Measurements from ENCODE around the gene GJB2.

The GJB2 gene

DNA sequence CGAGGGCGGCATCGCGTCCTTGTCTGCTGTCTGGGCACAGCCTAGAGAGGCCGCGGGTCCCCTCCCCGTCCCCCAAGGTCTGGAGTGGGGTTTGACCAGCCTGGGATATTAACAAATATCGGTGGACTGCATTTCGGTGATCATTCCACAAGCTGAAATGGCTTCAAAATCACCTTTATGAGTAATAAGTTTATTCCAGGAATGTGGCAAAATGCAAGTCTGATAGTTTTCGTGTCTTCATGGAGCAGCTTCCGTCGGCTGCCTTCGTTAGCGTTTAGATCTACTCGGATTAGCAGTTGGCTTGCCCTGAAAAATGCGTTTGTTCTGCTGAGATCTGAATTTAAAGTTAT, 30.8 kb downstream of the GJB2 start:
- no peak for DNase-seq (ENCODE audit: low spot score)
- Histone ChIP-seq H3K27me3 (ENCODE audit: control insufficient read depth in 3 of 3, insufficient read depth in 3 of 3, low read depth in 1 of 3, low read length in 3 of 3) (peaks cover 8 to 86% (median 39%) of the 10 kb centered on the region in 3 experiments), H2AK5ac (ENCODE audit: low read depth, low read length) (no peak overlapping the region), H3K4me2 (ENCODE audit: insufficient read depth, low read length, poor library complexity, severe bottlenecking) (no peak overlapping the region), H3K79me1 (ENCODE audit: low read depth, low read length) (no peaks in the 10 kb centered on the region), H3K27ac (replicated peaks; ENCODE audit: low read length) (no peak overlapping the region), H2BK15ac (ENCODE audit: low read length) (no peak overlapping the region), H4K8ac (ENCODE audit: low read depth, low read length) (no peak overlapping the region), H4K91ac (ENCODE audit: low read depth, low read length, poor library complexity) (no peak overlapping the region), H3K23ac (ENCODE audit: low read depth, low read length, poor library complexity) (no peak overlapping the region), H3K18ac (ENCODE audit: low read length) (no peak overlapping the region), H2AFZ (ENCODE audit: low read length) (peak overlapping the region; percentile 89), H3K9ac (ENCODE audit: low read depth, low read length, poor library complexity) (no peak overlapping the region), H3K9me3 (replicated peaks in 1 of 2; ENCODE audit: control insufficient read depth in 2 of 2, insufficient read depth in 1 of 2, low read depth in 1 of 2, low read length in 2 of 2) (peaks cover 0 to 1% of the 10 kb centered on the region in 2 donors), H3K36me3 (replicated peaks in 1 of 2; ENCODE audit: control insufficient read depth in 2 of 2, insufficient read depth in 2 of 2, low read length in 2 of 2) (no peaks in the 10 kb centered on the region), H3K4me3 (ENCODE audit: low read length in 2 of 2) (no peak overlapping the region), H2BK5ac (ENCODE audit: low read length) (no peak overlapping the region), H3K4ac (ENCODE audit: low read length) (no peak overlapping the region), H2BK12ac (ENCODE audit: low read length) (no peak overlapping the region), H3K4me1 (ENCODE audit: control insufficient read depth in 2 of 2, insufficient read depth in 1 of 2, low read depth in 1 of 2, low read length in 2 of 2) (peaks cover 0 to 2% of the 10 kb centered on the region in 2 donors), H3K14ac (ENCODE audit: low read length) (no peak overlapping the region), H2BK120ac (ENCODE audit: low read depth, low read length) (no peak overlapping the region)
- WGBS, 2 donors (ENCODE audit: extremely low coverage in 2 of 2, insufficient read length in 2 of 2, insufficient replicate concordance in 1 of 2): no CpG with 5 or more reads among the region's 16 CpGs

DNA sequence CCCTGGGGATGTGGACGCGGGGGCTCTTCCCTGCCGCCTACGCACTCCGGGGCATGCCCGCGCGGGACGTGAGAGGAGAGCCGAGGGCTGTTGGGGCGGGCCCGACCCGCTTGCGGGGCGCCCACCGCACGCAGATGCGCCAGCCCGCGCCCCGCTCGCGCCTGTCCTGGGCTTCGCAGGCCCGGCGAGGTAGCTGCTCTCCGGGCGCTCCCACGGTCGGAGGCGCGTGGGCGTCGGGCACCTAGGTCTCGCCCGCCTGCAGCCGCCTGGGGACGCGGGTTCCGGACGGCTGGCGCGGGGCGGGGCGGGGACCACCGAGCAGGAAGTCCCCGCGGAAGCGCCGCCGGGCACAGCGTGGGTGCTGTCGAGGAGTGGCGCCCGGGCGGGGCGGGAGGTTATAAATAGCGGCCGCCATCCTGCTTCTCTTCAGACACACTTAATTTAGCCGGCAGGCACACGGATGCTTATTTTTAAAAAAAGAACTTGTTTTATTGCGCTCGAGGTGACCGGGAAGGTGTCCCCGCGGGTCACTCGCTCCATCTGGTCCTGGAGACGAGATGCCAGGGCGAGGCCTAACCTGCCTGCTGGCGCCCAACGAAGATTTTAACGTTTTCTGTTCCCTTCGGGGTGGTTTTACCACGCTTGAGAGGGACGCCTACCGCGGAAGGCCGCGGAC, 31.3 kb downstream of the GJB2 start:
- peaks cover 0 to 1% of the 10 kb centered on the region in 2 donors for H3K9me3 ChIP-seq (replicated peaks in 1 of 2; ENCODE audit: control insufficient read depth in 2 of 2, insufficient read depth in 1 of 2, low read depth in 1 of 2, low read length in 2 of 2)
- no peaks in the 10 kb centered on the region for H3K79me1 ChIP-seq (ENCODE audit: low read depth, low read length)
- peaks cover 0 to 2% of the 10 kb centered on the region in 2 donors for H3K4me1 ChIP-seq (ENCODE audit: control insufficient read depth in 2 of 2, insufficient read depth in 1 of 2, low read depth in 1 of 2, low read length in 2 of 2)
- H2AFZ ChIP-seq (ENCODE audit: low read length): peak overlapping the region; percentile 89
- DNase-seq (ENCODE audit: low spot score): no peak
- H2BK5ac ChIP-seq (ENCODE audit: low read length): no peak overlapping the region
- peak overlapping the region; percentile 71 for H3K18ac ChIP-seq (ENCODE audit: low read length)
- H3K27ac ChIP-seq (replicated peaks; ENCODE audit: low read length): no peak overlapping the region
- H3K4me3 ChIP-seq (ENCODE audit: low read length in 2 of 2): peak overlapping the region; percentile 34 to 82
- H3K4me2 ChIP-seq (ENCODE audit: insufficient read depth, low read length, poor library complexity, severe bottlenecking): peak overlapping the region; percentile 96
- no peak overlapping the region for H2AK5ac ChIP-seq (ENCODE audit: low read depth, low read length)
- H4K8ac ChIP-seq (ENCODE audit: low read depth, low read length): no peak overlapping the region
- H3K14ac ChIP-seq (ENCODE audit: low read length): no peak overlapping the region
- H3K23ac ChIP-seq (ENCODE audit: low read depth, low read length, poor library complexity): peak overlapping the region; percentile 73
- no peak overlapping the region for H4K91ac ChIP-seq (ENCODE audit: low read depth, low read length, poor library complexity)
- H2BK12ac ChIP-seq (ENCODE audit: low read length): no peak overlapping the region
- H3K4ac ChIP-seq (ENCODE audit: low read length): no peak overlapping the region
- no peaks in the 10 kb centered on the region for H3K36me3 ChIP-seq (replicated peaks in 1 of 2; ENCODE audit: control insufficient read depth in 2 of 2, insufficient read depth in 2 of 2, low read length in 2 of 2)
- no peak overlapping the region for H3K9ac ChIP-seq (ENCODE audit: low read depth, low read length, poor library complexity)
- H2BK120ac ChIP-seq (ENCODE audit: low read depth, low read length): no peak overlapping the region
- no peak overlapping the region for H2BK15ac ChIP-seq (ENCODE audit: low read length)
- H3K27me3 ChIP-seq (ENCODE audit: control insufficient read depth in 3 of 3, insufficient read depth in 3 of 3, low read depth in 1 of 3, low read length in 3 of 3): peaks cover 8 to 85% (median 39%) of the 10 kb centered on the region in 3 experiments
- no CpG with 5 or more reads among the region's 79 CpGs for WGBS, 2 donors (ENCODE audit: extremely low coverage in 2 of 2, insufficient read length in 2 of 2, insufficient replicate concordance in 1 of 2)

DNA sequence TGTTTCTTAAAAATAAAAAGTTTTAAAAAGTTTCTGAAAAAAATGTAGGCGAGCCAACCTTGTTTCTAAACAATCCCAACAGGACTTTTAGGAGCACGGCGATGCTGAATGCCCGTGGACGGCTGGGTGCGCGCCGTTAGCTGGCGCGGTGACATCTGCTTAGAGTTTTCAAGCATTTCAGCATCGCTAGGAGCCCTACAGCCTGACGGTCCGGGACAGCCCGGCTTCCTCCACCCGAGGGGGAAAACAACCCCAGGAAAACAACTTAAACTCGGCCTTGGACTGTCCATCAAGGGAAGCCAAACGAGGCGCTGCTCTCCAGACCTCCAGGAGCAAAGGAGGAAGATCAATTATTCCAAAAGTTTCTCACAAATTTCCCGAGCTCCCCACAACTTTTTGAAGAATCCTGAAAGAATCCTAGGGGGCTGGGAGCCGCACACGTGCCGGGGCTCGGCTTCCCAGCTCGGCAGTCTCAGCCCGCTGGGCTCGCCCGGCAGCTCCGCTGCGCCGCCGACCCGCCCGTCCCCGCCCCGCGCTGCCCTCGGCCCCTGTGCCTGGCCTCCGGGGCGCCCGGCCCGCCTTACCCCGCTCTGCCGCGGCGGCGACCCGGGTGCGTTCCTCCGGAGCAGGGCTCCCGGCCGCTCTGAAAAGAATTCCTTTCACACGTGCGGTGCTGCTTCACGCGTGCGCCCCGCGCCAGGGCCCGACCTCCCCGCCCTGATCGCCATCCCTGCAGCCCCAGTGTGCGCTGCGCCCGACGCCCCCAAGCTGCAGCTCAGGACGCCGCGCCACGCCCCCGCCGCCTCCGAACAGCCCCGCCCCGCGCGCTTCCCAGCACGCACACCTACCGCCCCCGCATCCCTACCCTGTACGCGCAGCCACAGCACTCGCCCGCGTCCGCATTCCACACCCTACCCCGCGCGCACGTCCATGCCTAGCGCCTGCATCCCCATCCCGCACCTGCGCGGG, 32.1 kb downstream of the GJB2 start, which contains the start of gene GJA3:
Gene GJA3 (minus strand): TSS at position 747 of the 969 bp plus-strand sequence. CDS start 17,764 bp downstream, outside the sequence.
- H2AK5ac ChIP-seq (ENCODE audit: low read depth, low read length): no peak within 1 kb of the TSS
- no peaks in the 10 kb centered on the region for H3K36me3 ChIP-seq (replicated peaks in 1 of 2; ENCODE audit: control insufficient read depth in 2 of 2, insufficient read depth in 2 of 2, low read length in 2 of 2)
- no peaks in the 10 kb centered on the region for H3K79me1 ChIP-seq (ENCODE audit: low read depth, low read length)
- H3K27me3 ChIP-seq (ENCODE audit: control insufficient read depth in 3 of 3, insufficient read depth in 3 of 3, low read depth in 1 of 3, low read length in 3 of 3): peaks cover 8 to 81% (median 39%) of the 10 kb centered on the region in 3 experiments
- WGBS, 2 donors (ENCODE audit: extremely low coverage in 2 of 2, insufficient read length in 2 of 2, insufficient replicate concordance in 1 of 2): no CpG with 5 or more reads among the region's 93 CpGs
- H3K4me1 ChIP-seq (ENCODE audit: control insufficient read depth in 2 of 2, insufficient read depth in 1 of 2, low read depth in 1 of 2, low read length in 2 of 2): peaks cover 0 to 2% of the 10 kb centered on the region in 2 donors
- no peak within 1 kb of the TSS for H4K8ac ChIP-seq (ENCODE audit: low read depth, low read length)
- no peak within 1 kb of the TSS for H4K91ac ChIP-seq (ENCODE audit: low read depth, low read length, poor library complexity)
- no peak within 1 kb of the TSS for H3K27ac ChIP-seq (replicated peaks; ENCODE audit: low read length)
- no peak within 1 kb of the TSS for H2BK12ac ChIP-seq (ENCODE audit: low read length)
- H2BK5ac ChIP-seq (ENCODE audit: low read length): no peak within 1 kb of the TSS
- no peak within 1 kb of the TSS for H3K14ac ChIP-seq (ENCODE audit: low read length)
- peak within 1 kb of the TSS; percentile 89 for H2AFZ ChIP-seq (ENCODE audit: low read length)
- no peak within 1 kb of the TSS for H3K4ac ChIP-seq (ENCODE audit: low read length)
- peak within 1 kb of the TSS; percentile 61 for H2BK120ac ChIP-seq (ENCODE audit: low read depth, low read length)
- H3K23ac ChIP-seq (ENCODE audit: low read depth, low read length, poor library complexity): peak within 1 kb of the TSS; percentile 73
- no peak within 1 kb of the TSS for H2BK15ac ChIP-seq (ENCODE audit: low read length)
- H3K9me3 ChIP-seq (replicated peaks in 1 of 2; ENCODE audit: control insufficient read depth in 2 of 2, insufficient read depth in 1 of 2, low read depth in 1 of 2, low read length in 2 of 2): peaks cover 0 to 1% of the 10 kb centered on the region in 2 donors
- peak within 1 kb of the TSS; percentile 96 for H3K4me2 ChIP-seq (ENCODE audit: insufficient read depth, low read length, poor library complexity, severe bottlenecking)
- DNase-seq (ENCODE audit: low spot score): peak; percentile 71
- peak within 1 kb of the TSS; percentile 71 for H3K18ac ChIP-seq (ENCODE audit: low read length)
- peak within 1 kb of the TSS; percentile 34 to 82 for H3K4me3 ChIP-seq (ENCODE audit: low read length in 2 of 2)
- H3K9ac ChIP-seq (ENCODE audit: low read depth, low read length, poor library complexity): no peak within 1 kb of the TSS
